ENCODE data around the gene AMBP.

DNA sequence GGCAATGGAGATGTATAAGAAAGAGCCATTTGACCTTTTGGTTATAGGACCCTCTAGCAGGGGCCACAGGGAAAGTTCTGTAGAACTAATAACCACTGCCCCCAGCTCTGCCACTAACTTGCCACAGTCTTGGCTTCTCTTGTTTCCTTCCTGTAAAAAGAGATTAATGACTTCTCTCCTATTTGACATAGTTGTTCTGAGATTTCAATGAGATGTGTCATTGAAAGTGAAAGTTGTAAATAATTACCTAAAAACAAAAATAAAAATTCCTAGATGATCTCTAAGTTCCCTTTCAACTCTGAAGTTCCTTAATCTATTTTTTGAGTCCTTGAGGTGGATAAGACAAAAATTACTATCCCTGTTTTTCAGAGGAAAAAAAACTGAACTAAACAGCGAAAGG lies 22.4 kb upstream of the AMBP start:
- TF ChIP-seq, protein P1, sequence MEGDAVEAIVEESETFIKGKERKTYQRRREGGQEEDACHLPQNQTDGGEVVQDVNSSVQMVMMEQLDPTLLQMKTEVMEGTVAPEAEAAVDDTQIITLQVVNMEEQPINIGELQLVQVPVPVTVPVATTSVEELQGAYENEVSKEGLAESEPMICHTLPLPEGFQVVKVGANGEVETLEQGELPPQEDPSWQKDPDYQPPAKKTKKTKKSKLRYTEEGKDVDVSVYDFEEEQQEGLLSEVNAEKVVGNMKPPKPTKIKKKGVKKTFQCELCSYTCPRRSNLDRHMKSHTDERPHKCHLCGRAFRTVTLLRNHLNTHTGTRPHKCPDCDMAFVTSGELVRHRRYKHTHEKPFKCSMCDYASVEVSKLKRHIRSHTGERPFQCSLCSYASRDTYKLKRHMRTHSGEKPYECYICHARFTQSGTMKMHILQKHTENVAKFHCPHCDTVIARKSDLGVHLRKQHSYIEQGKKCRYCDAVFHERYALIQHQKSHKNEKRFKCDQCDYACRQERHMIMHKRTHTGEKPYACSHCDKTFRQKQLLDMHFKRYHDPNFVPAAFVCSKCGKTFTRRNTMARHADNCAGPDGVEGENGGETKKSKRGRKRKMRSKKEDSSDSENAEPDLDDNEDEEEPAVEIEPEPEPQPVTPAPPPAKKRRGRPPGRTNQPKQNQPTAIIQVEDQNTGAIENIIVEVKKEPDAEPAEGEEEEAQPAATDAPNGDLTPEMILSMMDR (IDR thresholded peaks at IDR 0.05): no peak
- no peak for TF ChIP-seq EZH2 (IDR thresholded peaks at IDR 0.05)

All from neural progenitor cell (in vitro differentiated cells).